RPMI7951 (cell line): Measurements from ENCODE around the gene MT1E. TPM values are rescaled to one million over a fixed set of nuclear protein-coding genes. Genes with fewer than 3 reads are reported as not detected.
"Not testable (repeated sequence)": the region's sequence is repeated elsewhere in the genome, so short reads cannot be mapped to it uniquely, and the experiment has no call there.

Source experiments
- DNase-seq: peaks from one replicate; pipeline ENCODE4 v3.0.0-alpha.2; 2012; ENCODE audit warnings: low read depth
- total RNA-seq: library from RNA; depleted of rRNA; stranded (reverse); fragments of >200 nt; shearing (Covaris generic); gene quantifications from 2 replicates; pipeline ENCODE4 v1.2.3, GENCODE V29; 2014; rRNA removed

The MT1E gene
- total RNA-seq, 1 experiment from 2014 or later = 676 TPM

DNA sequence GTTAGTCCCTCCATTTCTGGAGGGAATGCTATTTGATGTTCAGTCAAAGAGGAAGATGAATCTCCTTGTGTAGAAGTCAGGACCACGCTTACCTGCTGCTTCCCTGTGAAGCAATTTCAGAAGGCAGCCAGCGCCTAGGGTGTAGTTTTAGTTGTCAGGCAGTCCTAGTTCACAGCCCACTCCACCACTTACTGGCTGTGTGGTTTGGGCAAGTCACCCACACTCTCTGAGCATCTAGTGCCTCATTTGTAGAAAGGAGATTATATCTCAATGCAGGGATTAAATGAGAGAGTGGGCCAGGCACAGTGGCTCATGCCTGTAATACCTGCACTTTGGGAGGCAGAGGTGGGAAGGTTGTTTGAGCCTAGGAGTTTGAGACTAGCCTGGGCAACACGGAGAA is 46.6 kb downstream of the MT1E start:
- not testable (repeated sequence) for DNase-seq

DNA sequence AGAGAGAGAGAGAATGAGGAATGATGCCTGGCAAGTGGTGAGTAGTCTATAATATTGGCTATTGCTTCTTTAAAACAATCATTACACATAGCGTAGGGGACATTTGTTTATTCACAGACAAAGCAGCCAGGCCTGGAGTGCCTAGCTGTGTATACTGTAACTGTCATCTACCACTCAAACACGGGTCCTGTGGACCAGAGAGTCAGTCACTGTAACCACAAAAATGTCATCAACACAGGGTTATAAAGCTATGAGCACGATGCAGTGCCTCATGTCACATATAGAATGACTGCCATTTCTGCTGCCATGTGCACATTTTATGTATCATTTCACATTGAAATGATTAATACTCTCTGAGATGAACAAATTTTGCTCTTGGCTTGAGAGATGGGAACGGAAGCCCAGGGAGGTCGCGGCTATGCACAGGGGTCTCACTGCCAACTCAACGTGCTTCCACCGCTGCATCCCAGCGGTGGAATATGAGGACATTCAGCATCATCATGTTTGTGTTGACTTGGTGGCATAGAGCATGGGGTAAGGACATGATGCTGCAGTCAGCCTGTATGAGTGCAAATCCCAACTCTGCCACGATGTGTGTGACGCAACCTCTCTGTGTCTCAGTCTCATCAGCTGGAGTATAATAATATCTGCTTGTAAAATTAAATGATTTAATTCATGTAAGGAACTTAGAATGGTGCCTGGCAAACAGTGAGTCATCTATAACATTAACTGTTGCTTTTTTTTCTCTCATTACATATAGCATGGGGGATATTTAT is 47.4 kb downstream of the MT1E start:
- no peak for DNase-seq

DNA sequence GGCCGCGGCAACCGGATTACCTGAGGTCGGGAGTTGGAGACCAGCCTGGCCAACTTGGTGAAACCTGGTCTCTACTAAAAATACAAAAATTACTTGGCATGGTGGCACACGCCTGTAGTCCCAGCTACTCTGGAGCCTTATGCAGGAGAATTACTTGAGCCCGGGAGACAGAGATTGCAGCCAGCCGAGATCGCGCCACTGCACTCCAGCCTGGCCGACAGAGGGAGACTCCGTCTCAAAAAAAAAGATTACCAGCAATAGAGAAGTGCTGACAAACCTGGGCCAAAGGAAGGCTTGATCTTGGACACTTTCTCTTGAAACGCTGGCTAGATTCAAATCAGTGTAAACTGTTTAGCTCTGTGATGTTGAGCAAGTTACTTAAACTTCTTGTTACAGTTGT is 48.3 kb downstream of the MT1E start:
- peak; percentile 29 for DNase-seq

DNA sequence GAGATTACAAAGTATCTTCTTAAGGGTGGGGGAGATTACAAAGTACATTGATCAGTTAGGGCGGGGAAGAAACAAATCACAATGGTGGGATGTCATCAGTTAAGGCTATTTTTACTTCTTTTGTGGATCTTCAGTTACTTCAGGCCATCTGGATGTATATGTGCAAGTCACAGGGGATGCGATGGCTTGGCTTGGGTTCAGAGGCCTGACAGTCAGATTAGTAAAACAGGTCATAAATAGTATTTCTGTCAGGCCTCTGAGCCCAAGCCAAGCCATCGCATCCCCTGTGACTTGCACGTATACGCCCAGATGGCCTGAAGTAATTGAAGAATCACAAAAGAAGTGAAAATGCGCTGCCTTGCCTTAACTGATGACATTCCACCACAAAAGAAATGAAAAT is 49.0 kb downstream of the MT1E start:
- not testable (repeated sequence) for DNase-seq

DNA sequence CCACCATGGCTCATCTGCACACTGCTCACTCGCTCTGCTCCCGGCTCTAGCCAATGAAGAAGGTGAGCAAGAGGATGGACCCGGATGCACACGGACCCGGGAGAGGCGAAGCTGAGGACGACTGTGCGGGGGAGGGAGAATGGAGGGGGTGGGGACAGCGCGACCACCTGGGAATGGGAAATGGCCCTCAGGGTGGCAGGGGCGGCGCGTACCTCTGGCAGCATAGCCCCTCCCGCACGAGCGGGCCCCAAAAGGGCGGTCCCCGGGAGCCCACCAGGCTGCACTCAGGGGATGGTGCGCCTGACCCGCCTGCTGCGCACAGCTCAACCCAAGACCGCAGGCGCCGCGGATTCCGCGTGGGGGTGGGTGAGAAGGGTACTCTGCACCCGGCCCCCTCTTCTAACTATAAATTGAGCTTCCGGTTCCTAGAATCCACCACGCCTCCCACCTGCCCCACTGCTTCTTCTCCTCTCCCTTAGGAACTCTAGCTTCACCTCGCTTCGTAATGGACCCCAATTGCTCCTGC is 50.2 kb downstream of the MT1E start:
- no peak for DNase-seq

Other genes with a start within 250 kb of the MT1E start
- gene AMFR, start 200.2 kb upstream of the MT1E start, total RNA-seq = 100.0 and 105 TPM in 2 replicates
- gene NUDT21, start 174.4 kb upstream of the MT1E start, total RNA-seq = 89.7 and 101 TPM in 2 replicates
- 63.1 and 64.8 TPM in 2 replicates for gene OGFOD1, start 174.2 kb upstream of the MT1E start, total RNA-seq
- 41.6 and 44.3 TPM in 2 replicates for gene BBS2, start 105.8 kb upstream of the MT1E start, total RNA-seq
- not detected in 2 replicates for gene MT4, start 60.7 kb upstream of the MT1E start, total RNA-seq
- not detected in 2 replicates for gene MT3, start 36.3 kb upstream of the MT1E start, total RNA-seq
- gene MT2A, start 17.2 kb upstream of the MT1E start, total RNA-seq = 715 and 768 TPM in 2 replicates
- 2.3 and 4.5 TPM in 2 replicates for gene MT1M, start 6.9 kb downstream of the MT1E start, total RNA-seq
- gene MT1A, start 12.9 kb downstream of the MT1E start, total RNA-seq = 1.1 and 3.4 TPM in 2 replicates
- not detected in 2 replicates for gene MT1B, start 26.1 kb downstream of the MT1E start, total RNA-seq
- gene MT1F, start 32.2 kb downstream of the MT1E start, total RNA-seq = 6.5 and 9.0 TPM in 2 replicates
- 6.8 and 13.5 TPM in 2 replicates for gene MT1G, start 42.3 kb downstream of the MT1E start, total RNA-seq
- gene MT1H, start 44.0 kb downstream of the MT1E start, total RNA-seq = not detected in 2 replicates
- 150 and 163 TPM in 2 replicates for gene MT1X, start 56.7 kb downstream of the MT1E start, total RNA-seq
- gene NUP93, start 104.3 kb downstream of the MT1E start, total RNA-seq = 104 and 113 TPM in 2 replicates
- gene SLC12A3, start 239.4 kb downstream of the MT1E start, total RNA-seq = not detected in 2 replicates